GM19193 (cell line): Measurements from ENCODE around the gene TEX19.

ENCODE experiments used
- POLR2A ChIP-seq: IDR thresholded peaks from 4 replicates; pipeline ENCODE4 v1.6.1; 2011; ENCODE audit not compliant: insufficient read depth, insufficient read length; ENCODE audit errors: extremely low read depth

Gene TEX19

GRCh38 chr17:82328141-82328993 is 30.7 kb upstream of the TEX19 start:
- TF ChIP-seq POLR2A, result no peak

DNA sequence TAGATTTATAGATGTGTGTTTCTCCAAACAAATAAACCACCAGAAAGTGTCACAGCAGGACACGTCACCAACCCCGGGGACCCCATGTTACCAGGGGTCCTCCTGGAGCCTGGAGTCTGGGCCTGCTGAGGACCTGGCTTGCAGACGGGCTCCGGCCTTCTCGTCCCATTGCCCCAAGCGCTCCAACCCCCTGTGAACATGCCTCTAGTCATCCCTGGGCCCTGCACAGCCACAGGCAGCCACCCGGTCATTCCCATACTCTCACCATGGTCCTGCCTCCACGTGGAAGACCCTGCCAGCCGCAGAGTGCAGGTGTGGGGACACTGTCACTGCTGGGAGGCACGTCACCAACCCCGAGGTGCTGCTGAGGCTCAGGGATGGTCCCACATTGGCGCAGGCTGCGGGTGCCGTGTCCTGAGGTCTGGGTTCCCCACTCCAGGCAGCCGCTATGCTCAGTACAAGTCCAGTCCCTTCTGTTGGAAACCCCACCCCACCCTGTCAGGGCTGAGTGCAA is 30.0 kb upstream of the TEX19 start:
- no peak for TF ChIP-seq POLR2A

GRCh38 chr17:82329683-82330321 is 29.2 kb upstream of the TEX19 start:
- TF ChIP-seq POLR2A, result no peak

DNA sequence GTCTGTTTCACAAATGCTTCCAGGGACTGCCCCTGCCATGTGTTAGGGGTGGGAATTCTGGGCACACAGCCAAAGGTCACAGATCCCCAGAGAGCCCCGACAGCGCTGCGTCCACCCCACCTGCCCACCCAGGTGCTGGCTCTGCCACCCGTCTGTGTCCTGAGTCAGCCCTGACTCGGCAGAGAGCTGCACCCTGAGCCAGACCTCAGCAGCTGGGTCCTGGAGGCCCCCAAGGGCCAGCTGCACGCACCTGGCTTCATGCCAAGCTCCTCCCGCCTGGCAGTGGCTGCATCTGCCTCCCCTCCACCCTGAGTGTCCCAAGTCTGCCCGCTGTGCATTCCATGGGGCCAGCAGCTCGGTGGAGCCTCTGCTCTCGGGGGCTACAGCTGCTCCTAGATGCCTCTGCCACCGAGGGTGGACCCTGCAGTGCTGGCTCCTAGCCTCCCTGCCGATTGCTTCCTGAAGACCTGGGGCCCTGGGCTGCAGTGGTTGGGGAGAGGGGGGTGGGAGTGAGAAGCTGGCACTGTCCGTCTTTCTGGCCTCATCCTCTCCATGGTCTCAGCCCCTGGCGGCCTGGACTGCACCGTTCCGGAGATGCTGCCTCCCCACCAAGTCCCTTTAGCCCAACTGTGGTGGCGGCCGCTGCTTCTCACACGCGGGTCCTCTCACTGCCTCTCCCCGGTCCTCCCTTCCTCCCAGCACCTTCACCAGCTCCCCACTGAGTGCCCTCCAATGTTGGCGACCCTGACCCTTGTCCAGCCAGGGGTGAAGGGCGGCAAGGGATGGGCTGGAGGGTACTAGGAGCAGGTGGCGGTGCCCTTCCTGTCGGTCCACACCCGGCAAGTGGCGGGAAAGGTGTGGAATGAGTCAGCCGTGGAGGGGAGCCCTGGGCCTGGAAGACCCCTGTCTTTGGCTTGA is 28.5 kb upstream of the TEX19 start:
- TF ChIP-seq POLR2A, result no peak

- no peak for TF ChIP-seq POLR2A
Measured at GRCh38 chr17:82331345-82331939, 27.6 kb upstream of the TEX19 start.

DNA sequence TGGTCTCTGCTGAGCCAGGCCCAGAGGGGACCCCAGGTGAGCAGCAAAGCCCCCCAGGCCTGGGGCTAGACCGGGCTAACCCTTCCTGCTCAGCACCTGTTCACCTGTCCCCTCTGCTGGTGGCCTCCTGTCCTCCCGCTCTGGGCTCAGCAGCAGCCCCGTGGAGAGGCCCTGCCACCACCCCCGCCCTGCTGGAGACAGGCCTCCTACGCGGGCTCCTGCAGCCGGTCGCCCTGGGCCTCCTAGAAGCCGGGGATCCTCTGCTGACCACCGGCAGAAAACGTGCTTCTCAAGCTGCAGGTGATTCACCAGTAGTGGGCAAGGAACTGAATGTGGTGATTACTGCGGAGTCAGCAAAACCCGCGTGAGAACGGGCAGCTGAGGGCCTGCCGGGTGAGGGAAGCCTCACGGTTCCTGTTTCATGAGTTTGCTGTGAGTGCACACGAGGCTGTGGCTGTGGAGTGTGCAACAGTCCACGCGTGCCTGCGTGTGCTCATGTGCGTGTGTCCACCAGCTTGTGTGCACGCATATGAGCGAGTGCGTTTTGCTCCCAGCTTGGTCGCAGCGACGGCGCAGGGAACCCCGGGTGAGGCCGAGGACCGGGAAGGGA is 26.3 kb upstream of the TEX19 start:
- no peak for TF ChIP-seq POLR2A

DNA sequence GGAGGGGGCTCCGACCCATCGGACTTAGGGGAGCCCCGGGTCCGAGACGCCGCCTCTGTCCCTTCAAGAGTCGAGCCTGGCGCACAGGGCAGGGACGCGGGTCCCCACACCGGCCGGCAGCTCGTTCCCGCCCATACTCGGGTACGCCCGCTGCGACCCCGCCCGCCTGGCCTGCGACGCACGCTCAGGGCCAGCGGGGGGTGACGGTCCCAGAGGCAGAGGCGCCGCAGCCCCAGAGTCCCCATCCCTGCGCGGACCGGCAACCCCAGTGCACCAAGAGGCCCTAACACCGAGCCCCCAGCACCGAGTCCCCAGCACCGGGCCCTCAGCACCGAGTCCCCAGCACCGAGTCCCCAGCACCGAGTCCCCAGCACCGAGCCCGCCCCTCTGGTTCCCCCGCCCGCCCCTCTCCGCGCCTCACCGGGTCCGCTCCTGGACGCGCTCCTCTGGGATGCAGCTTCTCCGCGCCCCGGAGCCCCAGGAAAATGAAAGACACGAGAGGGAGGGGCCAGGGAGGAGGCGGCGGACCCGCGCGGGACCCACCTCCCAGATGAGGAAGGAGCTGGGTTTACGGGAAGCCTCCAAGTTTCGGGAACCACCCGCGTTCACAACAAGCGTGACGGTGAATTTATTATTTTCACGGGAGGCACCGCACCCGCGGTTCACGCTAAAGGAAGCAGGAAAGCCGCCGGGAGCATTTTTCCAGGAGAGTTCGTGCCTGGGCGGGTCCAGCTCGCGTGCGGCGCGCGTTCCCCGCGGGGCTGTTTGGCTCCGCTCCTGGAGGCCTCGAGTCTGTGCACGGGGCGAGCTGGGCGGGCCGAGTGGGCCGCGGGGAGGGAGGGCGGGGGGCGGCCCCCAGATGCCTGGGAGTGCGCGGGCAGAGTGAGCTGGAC is 25.5 kb upstream of the TEX19 start, which contains the start of gene SECTM1:
SECTM1 (minus strand) TSS at position 488 of the 893 bp plus-strand sequence. CDS start 6,526 bp downstream, outside the sequence.
- no peak for TF ChIP-seq POLR2A

DNA sequence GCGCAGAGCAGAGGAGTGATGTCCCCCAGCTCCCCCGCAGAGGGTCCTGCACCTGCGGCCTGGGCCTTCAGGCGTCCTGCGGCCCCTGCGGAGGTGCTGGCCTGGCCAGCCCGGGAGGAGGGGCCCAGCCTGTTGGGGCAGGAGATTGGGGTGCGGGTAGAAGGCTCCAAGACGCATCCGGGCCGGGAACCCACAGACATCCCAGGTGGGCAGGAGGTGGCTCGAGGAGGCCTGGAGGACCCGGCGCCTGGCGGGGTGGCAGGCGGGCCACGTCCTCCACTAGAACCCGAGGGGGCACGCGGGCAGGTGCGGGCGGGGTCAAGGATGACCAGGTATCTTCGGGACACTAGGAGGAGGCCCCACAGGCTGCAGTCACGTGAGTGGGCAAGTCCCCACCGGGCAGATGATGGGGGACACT is 24.8 kb upstream of the TEX19 start:
- no peak for TF ChIP-seq POLR2A

DNA sequence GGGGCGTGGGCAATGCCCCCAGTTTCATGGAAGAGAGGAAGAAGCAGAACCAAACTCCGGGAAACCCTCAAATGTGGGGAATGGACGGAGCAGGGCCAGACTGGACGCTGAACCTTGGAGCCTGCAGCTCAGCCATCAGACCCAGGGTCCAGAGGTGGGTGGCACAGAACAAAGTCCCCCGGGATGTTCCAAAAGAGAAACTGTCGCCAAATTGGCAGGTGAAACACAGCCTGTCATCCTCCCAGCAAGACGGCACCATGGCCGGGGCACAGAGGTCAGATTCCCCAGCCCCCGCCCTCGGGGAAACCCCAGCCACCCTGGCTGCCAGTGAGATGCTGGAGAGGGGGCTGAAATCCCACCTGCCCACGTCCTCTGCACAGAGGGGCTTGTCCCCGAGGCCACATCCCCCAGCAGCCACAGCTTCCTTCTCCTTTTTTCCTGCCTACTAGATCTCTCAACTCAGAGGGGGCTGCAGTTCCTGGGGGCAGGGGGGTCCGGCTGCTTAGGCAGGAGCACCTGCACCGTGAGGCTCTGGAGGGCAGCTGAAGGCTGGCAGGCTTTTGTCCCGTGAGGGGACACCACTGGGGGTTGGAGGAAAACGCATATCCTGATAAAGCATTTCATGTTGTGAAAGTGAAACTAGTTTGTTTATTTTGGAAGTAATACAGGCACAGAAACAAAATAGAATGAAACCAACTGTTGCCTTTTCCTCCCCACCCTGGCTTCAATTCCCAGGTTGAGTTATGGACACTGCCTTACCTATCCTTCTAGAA is 24.2 kb upstream of the TEX19 start:
- no peak for TF ChIP-seq POLR2A

DNA sequence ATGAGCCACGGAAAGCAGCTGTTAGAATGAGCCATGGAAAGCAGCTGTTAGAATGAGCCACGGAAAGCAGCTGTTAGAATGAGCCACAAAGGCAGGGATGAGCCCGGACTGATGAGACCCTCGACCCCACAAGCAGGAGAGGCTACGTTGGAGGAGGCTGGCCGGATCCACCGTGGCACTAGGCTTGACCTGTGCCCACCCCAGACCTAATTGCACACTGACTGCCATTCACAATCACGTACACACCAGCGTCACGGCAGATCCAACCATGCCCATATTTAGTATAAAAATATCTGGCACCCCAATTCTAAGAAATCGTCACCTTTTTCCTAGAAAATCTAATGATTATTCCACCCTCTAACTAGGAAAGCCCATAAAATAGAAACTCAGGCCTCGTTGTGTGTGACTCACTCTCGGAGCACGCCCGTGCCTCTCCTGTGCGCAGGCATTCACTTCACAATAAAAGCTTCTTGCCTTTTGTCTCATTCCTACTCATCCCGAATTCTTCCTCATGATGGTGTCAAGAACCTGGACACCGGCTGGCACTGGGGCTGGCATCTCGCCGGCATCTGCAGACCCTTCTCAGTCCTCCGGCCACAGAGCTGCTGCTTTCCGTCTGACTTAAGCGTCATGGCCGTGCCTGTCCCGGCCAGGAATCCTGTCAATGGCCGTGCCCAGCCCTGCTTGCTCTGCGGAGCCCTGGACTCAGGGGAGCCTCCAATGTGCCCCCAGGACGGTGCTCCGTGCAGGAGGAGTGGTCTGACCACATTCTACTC is 20.0 kb upstream of the TEX19 start:
- no peak for TF ChIP-seq POLR2A
